Hepatocyte (in vitro differentiated cells): ENCODE results near the gene HTATSF1. TPM values are rescaled to one million over a fixed set of nuclear protein-coding genes. Genes with fewer than 3 reads are reported as not detected.

ENCODE experiments used
- DNase-seq: peaks from one replicate; pipeline ENCODE4 v3.0.0-alpha.2; 2016; ENCODE audit warnings: low spot score
- H2AFZ ChIP-seq: fragments of 200-600 bp; sonication (generic); 2 replicates; pipeline ENCODE4 v1.6.0; 2016; ENCODE audit warnings: antibody characterized with exemption, mild to moderate bottlenecking
- H3K27ac ChIP-seq: fragments of 200-600 bp; sonication (generic); 2 replicates; pipeline ENCODE4 v1.5.1; 2016; ENCODE audit warnings: mild to moderate bottlenecking
- H3K27me3 ChIP-seq: fragments of 200-600 bp; sonication (generic); 2 replicates; pipeline ENCODE4 v1.6.1; 2016
- H3K36me3 ChIP-seq: fragments of 200-600 bp; sonication (generic); replicated peaks from 2 replicates; pipeline ENCODE4 v1.5.1; 2016; ENCODE audit warnings: low read depth; ENCODE audit not compliant: insufficient read depth
- H3K4me1 ChIP-seq: fragments of 200-600 bp; sonication (generic); 2 replicates; pipeline ENCODE4 v1.5.1; 2016; ENCODE audit warnings: mild to moderate bottlenecking, moderate library complexity; ENCODE audit not compliant: insufficient read depth
- H3K4me2 ChIP-seq: fragments of 200-600 bp; sonication (generic); 2 replicates; pipeline ENCODE4 v1.6.0; 2016
- H3K4me3 ChIP-seq: fragments of 200-600 bp; sonication (generic); 2 replicates; pipeline ENCODE4 v1.5.1; 2016; ENCODE audit warnings: mild to moderate bottlenecking
- H3K79me2 ChIP-seq: fragments of 200-600 bp; sonication (generic); 2 replicates; pipeline ENCODE4 v1.6.0; 2017; ENCODE audit warnings: mild to moderate bottlenecking
- H3K9me2 ChIP-seq: fragments of 200-600 bp; sonication (generic); replicated peaks from 2 replicates; pipeline ENCODE4 v1.6.0; 2017; ENCODE audit warnings: mild to moderate bottlenecking; ENCODE audit not compliant: insufficient read depth
- H3K9me3 ChIP-seq: fragments of 200-600 bp; sonication (generic); 2 replicates; pipeline ENCODE4 v1.5.1; 2016; ENCODE audit warnings: low read depth, mild to moderate bottlenecking
- H4K20me1 ChIP-seq: fragments of 200-600 bp; sonication (generic); 2 replicates; pipeline ENCODE4 v1.6.0; 2016; ENCODE audit warnings: mild to moderate bottlenecking; ENCODE audit not compliant: insufficient read depth, poor library complexity, severe bottlenecking
- CTCF ChIP-seq: fragments of 200-600 bp; sonication (generic); IDR thresholded peaks from 2 replicates; pipeline ENCODE4 v1.5.1; 2016; ENCODE audit warnings: antibody characterized with exemption, mild to moderate bottlenecking; ENCODE audit not compliant: poor library complexity
- EZH2 ChIP-seq: fragments of 200-600 bp; sonication (generic); IDR thresholded peaks from 2 replicates; pipeline ENCODE4 v1.6.1; 2016; ENCODE audit warnings: antibody characterized with exemption, mild to moderate bottlenecking, borderline replicate concordance
- EZH2phosphoT487 ChIP-seq: fragments of 200-600 bp; sonication (generic); IDR thresholded peaks from one replicate; pipeline ENCODE4 v1.6.1; 2018; ENCODE audit warnings: antibody characterized with exemption, mild to moderate bottlenecking, low read depth, moderate library complexity; ENCODE audit not compliant: unreplicated experiment, severe bottlenecking
- WGBS: methylation state at CpG from one replicate; pipeline ENCODE4 v1.1.6; 2016; ENCODE audit warnings: low lambda C conversion rate; ENCODE audit errors: missing lambda C conversion rate; 5-methylcytosine and 5-hydroxymethylcytosine counted together
- polyA plus RNA-seq: library from polyadenylated mRNA; unstranded; fragments of >200 nt; fragmentation: Nextera tagmentation; extraction: Ambion mirVana; gene quantifications from 2 replicates; pipeline ENCODE4 v1.2.1, GENCODE V29; 2016
- total RNA-seq: library from RNA; depleted of rRNA; stranded (reverse); fragments of >200 nt; gene quantifications from 2 replicates; pipeline ENCODE4 v1.2.3, GENCODE V29; 2014

HTATSF1 gene
- total and polyA plus RNA-seq, 2 experiments from 2014 or later = 36.6 to 55.3 TPM

GRCh38 chrX:136488706-136489105, 8.7 kb upstream of the HTATSF1 start:
- H3K27me3 ChIP-seq = peaks cover 12% of the 10 kb centered on the region
- H2AFZ ChIP-seq = no peak overlapping the region
- H3K9me3 ChIP-seq = no peaks in the 10 kb centered on the region
- no peak for TF ChIP-seq CTCF
- no peak for TF ChIP-seq EZH2
- TF ChIP-seq EZH2phosphoT487 = no peak
- H3K79me2 ChIP-seq = no peaks in the 10 kb centered on the region
- no peak overlapping the region for H3K27ac ChIP-seq
- H3K4me1 ChIP-seq = no peaks in the 10 kb centered on the region
- H3K4me2 ChIP-seq = no peak overlapping the region
- no peaks in the 10 kb centered on the region for H3K9me2 ChIP-seq
- no peaks in the 10 kb centered on the region for H3K36me3 ChIP-seq
- no peak for DNase-seq
- H3K4me3 ChIP-seq = no peak overlapping the region
- 51% methylated on average over 5 of the region's 5 CpGs for WGBS
- H4K20me1 ChIP-seq = no peaks in the 10 kb centered on the region

- WGBS = 67% methylated on average over 6 of the region's 6 CpGs
- DNase-seq = no peak
- no peak for TF ChIP-seq CTCF
- no peak for TF ChIP-seq EZH2
- no peak for TF ChIP-seq EZH2phosphoT487
Observed at GRCh38 chrX:136491832-136492231, 5.6 kb upstream of the HTATSF1 start.

GRCh38 chrX:136493011-136493410, 4.4 kb upstream of the HTATSF1 start:
- no peaks in the 10 kb centered on the region for H3K4me1 ChIP-seq
- no peaks in the 10 kb centered on the region for H3K9me3 ChIP-seq
- no peak overlapping the region for H3K4me3 ChIP-seq
- H3K27ac ChIP-seq = no peak overlapping the region
- no peaks in the 10 kb centered on the region for H3K9me2 ChIP-seq
- H2AFZ ChIP-seq = no peak overlapping the region
- WGBS = 33% methylated on average over 1 of the region's 1 CpG
- peaks cover 2% of the 10 kb centered on the region for H3K79me2 ChIP-seq
- no peak overlapping the region for H3K4me2 ChIP-seq
- H3K27me3 ChIP-seq = peaks cover 12% of the 10 kb centered on the region
- H4K20me1 ChIP-seq = no peaks in the 10 kb centered on the region
- DNase-seq = no peak
- no peaks in the 10 kb centered on the region for H3K36me3 ChIP-seq
- TF ChIP-seq EZH2phosphoT487 (no peak), EZH2 (no peak), CTCF (no peak)

More at GRCh38 chrX:136491832-136492231, 5.6 kb upstream of the HTATSF1 start:
- Histone ChIP-seq H3K36me3 (no peaks in the 10 kb centered on the region), H3K27me3 (peaks cover 12% of the 10 kb centered on the region), H3K4me2 (no peak overlapping the region), H3K79me2 (no peaks in the 10 kb centered on the region), H2AFZ (no peak overlapping the region), H3K4me3 (no peak overlapping the region), H4K20me1 (no peaks in the 10 kb centered on the region), H3K9me2 (no peaks in the 10 kb centered on the region), H3K27ac (no peak overlapping the region), H3K4me1 (no peaks in the 10 kb centered on the region), H3K9me3 (no peaks in the 10 kb centered on the region)

GRCh38 chrX:136495043-136495442, 2.3 kb upstream of the HTATSF1 start:
- Histone ChIP-seq H3K36me3 (no peaks in the 10 kb centered on the region), H4K20me1 (no peaks in the 10 kb centered on the region), H3K9me2 (no peaks in the 10 kb centered on the region), H2AFZ (no peak overlapping the region), H3K9me3 (no peaks in the 10 kb centered on the region), H3K27ac (no peak overlapping the region), H3K4me1 (no peaks in the 10 kb centered on the region), H3K4me3 (no peak overlapping the region), H3K4me2 (no peak overlapping the region), H3K27me3 (peaks cover 4% of the 10 kb centered on the region), H3K79me2 (peaks cover 20% of the 10 kb centered on the region)
- 73% methylated on average over 4 of the region's 4 CpGs for WGBS
- no peak for DNase-seq
- TF ChIP-seq CTCF = no peak
- TF ChIP-seq EZH2phosphoT487 = no peak
- TF ChIP-seq EZH2 = no peak
